ENCODE results near the gene ALX1.

The ALX1 gene

DNA sequence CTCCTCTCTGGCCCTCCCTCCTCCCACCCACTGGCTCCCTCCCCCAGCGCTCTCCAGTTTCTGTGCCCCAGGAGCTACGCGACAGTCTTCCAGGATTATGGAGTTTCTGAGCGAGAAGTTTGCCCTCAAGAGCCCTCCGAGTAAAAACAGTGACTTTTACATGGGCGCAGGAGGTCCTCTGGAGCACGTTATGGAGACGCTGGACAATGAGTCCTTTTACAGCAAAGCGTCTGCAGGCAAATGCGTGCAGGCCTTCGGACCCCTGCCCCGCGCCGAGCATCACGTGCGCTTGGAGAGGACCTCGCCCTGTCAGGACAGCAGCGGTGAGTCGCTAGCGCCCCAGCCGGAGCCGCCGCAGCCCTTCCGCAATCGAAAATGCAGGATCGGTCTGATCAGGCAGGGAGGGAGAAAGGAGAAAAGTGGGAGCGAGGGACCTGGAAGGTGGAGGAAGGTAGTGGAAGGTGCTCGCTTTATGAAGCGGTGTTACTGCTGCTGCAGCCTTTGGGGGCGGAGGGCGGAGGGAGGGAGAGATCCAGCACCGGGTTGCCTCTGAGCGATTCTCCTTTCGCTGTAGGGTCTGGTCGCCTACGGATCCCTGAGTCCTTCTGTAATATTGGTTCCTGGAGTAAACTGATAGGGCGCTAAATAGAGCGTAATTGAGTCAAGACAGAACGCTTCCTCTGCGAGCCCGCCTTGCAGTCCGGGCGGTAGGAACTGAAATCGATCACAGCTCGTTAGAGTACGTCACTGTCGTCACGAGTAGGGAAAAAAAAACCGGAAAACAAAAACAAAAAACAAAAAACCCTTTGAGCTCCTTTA lies at the start of gene ALX1:
Gene ALX1 (plus strand): TSS at position 56 of the 819 bp plus-strand sequence. CDS start 42 bp downstream, at position 98.
- DNase-seq: peak; percentile 42

DNA sequence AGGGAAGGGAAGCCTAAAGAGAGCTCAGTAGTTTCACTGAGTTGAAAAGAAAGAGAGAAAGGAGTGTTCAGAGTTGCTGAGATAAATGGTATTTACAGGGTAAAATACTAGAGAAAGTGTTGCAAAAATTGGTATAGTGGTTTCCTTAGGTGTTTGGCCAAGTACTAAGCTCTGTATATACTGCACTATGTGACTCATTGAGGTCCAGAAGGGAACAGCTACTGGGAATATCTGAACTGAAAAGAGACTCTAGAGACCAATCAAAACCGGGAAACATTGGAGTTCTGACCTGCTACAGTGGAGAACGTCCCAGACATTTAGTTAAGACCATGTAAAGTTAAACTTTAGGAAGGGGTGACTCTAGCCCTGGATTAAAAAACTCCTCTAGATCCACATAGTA lies 42.7 kb upstream of the ALX1 start:
- no peak for DNase-seq

DNA sequence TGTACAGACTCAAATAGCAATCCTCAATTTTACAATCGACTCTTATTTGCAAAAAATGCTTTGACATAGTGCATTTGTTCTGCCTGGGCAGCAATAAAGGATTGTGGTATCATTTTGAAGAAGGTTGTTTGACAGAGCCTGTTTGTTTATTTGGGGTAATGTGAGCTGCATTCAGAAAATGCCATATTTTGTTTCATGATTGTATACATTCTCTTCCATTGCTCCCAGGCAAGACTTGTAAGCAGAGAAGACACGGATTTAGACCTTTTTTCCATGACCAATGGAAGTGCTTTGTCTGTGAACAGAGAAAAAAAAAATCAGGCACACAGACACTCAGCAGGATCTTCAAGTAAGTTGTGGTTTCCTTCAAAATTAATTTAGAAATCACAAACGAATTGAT lies 35.5 kb upstream of the ALX1 start:
- no peak for DNase-seq

DNA sequence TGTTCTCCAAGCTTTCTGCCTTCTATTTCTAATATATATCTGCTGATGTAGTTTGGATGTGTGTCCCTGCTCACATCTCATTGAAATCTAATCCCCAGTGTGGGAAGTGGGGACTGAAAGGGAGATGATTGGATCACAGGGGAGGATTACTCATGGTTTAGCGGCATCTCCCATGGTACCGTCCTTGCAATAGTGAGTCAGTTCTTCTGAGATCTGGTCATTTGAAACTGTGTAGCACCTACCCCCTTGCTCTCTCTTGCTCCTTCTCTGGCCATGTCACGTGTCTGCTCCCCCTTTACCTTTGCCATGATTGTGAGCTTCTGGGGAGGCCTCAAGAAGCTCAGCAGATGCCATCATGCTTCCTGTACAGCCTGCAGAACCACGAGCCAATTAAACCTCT lies 26.2 kb upstream of the ALX1 start:
- DNase-seq: no peak

DNA sequence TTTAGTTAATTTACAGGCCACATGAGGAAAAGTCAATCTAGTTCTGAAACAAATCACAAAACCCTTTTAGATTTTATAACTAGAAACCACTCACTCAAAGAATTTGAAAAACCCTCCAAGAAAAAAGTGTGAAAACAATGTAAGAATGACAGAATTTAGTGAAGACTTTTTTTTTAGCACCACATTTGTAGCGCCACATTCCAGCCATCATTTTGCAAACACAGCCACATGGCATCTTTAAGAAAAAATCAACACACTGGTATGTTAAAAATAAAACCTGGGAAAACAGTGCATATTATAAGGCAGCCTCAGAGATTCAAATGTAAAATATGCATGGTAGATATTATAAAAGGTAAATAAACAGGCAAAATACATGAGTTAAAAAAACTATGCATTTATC lies 22.3 kb upstream of the ALX1 start:
- DNase-seq: no peak

DNA sequence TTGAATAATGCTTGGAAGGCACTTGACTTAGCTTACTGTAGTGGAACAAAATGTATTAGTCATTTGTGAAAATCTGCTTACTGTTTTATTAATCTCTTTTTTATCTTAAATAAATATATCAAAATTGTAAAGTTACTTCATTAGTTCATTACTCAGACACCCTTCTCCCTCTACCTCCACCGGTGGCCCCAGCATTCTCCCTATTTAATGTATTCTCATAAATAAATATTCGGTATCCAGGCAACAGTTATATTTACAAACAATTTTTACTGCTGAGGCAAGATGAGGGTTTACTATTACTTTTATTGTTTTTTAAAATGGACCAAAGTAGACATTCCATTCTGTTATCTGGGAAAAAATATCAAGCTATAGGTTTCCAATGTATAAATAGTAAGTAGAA lies 19.6 kb upstream of the ALX1 start:
- DNase-seq: no peak

DNA sequence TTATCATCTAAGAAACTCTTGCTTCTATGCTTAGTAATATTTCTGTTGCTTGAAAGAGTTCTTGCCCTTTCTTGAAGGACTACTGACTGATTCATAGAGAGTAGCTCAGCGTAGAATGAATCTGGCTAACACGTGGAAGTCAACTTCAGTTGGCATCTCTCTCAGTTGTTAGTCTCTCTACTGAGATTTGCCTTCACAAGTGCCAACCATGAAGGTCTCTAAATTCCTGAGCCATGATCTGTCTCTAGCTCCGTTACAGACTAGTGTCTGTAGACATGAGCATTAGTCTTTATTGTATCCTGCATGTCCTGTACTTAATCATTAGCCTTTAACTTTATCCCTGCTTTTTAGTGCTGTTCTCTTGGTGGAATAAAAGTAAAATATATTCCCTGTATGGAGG lies 19.1 kb upstream of the ALX1 start:
- no peak for DNase-seq

DNA sequence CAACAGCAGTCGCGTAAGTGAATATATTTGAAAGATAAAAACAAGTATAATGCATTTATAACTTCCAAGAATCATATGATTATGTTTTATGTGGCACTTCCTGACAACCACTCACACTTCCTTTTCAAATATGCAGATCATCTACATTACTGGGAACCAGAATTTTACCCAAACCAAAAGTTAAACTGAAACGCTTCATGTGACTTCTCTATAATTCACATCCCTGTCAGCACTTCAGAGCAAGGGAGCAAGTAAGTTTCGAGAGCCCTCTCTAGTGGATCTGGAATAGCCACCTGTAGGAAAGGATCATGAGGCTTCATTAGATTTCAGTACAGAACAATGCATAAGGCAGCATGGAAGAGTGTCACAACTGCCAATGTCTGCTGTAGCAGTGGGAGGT lies 13.7 kb upstream of the ALX1 start:
- DNase-seq: peak; percentile 13

DNA sequence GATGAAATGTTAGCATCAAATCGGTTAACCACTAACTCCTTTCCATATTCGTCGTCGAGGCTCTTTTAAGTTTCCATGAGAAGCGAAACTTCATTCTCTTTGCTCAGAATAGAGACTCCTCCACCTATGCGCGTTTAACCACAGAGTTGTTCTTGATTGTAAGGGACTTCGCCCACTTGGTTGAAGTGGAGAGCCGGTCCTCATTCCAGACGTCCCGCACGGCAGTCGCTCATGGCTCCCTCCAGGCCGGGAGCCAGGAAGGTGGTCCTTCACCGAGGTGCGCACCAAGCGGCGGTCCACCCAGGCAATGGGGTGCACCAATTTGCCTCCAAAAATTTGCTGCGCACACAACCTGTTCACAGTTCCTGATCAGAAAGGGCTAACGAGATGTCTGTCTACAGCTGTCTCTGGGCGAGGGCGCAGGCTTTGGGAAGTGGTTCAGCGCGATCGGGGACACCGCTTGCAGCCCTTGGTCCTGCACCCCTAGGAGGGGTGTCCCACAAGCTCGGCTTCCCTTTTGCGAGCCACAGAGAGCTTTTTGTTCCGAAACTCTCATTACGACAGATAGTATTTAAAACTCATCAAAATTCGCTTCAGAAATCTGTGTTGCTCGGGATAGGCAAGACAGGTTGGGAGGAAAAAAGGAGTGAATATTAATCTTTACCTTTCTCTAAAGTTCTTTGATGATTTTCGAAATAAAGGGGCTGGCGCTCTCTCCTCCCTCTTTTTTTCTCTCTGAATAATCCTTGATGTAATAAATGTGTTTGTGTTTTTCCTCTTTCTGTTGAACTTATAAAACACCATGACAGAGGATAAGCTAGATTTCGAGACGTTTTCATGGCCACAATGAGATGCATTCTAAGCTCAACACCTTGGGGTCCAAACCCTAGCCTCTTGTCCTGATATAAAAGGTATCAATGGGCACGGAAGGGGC lies 6.4 kb upstream of the ALX1 start:
- no peak for DNase-seq

DNA sequence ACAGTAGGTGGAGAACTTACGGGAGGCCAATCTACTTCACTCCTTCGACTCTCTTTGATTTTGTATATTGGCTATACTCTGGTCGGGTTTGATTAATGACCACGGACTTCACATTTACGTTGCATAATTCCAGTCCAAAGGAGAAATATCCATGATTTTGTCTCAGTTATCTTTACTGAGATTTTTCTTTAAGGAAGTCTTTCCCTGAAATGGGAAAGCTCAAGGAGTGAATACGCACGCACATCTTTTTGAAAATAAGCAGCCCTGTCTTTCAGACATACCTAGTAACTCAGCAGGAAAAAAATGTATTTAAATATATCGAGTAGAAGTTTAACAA lies 5.7 kb upstream of the ALX1 start:
- no peak for DNase-seq

DNA sequence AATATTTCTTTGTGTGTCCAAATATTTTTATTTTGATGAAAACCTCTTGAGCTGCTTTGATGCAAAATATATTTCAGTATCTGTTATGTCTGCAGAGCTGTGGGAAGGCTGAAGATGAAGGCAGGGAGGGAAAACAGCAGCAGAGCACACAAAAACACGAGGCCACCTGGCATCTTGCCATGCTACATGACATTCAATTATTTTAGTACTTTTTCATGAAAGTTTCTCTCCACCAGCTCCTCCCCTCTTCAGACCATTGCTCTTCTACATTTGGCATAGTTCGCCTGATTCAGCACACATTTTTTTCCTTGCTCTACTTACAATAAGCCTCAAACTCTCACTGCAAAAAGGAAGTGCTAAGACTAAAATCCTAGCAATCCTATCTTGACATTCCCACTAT lies 4.6 kb upstream of the ALX1 start:
- no peak for DNase-seq

DNA sequence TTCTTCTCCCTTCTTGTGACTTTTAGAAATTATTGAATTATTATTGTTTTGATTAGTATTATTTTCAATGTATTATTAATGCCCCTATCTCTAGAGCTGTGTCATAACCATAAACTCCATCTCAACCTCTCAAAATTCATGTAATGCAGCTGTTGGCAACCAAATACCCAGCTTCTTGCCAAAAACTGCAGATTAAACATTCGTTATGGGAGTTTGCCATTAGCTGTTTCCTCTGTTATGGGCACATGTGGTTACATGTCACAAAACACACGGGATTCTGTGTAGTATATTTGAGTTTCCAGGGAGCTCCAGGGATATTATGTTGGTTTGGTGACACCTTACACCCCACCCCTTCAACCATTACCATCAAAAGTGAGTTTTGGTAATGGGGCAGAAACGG lies 2.8 kb upstream of the ALX1 start:
- no peak for DNase-seq

DNA sequence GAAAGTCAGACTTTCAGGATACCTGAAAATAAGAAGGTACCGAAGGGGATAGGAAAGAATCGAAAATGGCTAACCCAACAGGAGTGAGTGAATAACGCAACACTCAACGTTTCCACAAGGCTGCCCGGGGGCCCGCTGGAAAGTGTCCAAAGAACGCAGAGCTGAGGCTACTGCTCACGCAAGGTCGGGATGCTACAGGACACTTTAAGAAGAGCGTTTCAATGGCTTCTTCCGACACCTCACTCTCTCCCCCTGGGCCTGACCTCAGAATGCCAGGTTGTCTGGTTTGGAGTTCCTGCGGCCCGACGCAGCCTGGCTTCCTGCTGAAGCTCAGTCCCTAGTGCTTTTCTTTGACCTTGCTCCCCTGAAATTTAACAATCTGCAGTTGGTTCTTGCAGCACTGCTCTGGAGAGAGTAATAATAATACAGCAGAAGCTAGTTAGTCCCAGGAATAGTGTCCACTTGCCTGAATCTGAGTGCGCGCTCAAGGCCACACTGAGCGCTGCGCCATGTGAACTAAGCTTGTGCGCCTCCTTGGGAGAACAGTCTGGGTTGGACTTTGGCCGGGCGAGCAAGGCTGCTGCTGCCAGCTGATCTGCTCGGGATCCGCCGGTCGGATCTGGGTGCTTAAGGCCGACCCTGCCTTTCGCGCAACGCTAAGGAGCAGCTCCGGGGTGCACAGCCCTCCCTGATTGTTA lies 2.0 kb upstream of the ALX1 start:
- DNase-seq: no peak

DNA sequence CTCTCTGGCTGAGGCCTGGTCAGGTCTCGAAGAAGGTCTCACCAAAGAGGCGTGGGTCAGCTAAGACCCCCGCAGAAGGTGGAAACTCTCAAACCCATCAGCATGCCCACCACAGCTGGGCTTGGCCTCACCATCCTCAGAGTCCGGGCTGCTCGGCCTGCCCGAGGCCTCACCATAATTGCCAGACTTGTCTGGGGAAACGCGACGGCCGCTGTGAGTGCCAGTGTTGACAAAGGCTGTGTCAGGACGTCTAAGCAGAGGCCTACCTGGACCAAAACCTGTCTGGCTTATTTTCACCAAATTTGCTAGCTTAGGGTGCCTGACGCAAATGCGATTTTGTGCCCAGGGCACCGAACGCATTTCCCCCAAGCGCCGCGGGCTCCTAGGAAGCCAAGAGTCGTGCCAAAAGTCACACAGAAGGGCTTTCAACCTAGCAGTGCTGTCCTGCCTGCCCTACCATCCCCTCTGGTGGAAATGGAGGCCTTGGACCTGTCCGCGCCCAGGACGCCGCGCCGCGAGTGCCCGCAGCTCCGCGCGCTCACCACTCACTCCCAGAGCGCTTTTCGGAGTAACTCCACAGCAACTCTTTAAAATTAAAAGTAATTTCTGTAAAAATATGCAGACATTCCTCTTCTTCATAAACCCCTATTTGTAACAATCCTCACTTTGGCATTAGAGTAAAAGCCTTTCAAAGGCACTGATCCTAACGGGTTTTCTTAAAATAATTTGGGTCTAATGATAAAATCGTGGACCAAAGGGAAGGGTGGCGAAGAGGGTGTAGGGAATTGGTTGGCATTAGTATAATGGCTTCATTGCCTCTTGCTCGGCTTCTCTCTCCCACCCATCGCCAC lies 1.2 kb upstream of the ALX1 start:
- no peak for DNase-seq

DNA sequence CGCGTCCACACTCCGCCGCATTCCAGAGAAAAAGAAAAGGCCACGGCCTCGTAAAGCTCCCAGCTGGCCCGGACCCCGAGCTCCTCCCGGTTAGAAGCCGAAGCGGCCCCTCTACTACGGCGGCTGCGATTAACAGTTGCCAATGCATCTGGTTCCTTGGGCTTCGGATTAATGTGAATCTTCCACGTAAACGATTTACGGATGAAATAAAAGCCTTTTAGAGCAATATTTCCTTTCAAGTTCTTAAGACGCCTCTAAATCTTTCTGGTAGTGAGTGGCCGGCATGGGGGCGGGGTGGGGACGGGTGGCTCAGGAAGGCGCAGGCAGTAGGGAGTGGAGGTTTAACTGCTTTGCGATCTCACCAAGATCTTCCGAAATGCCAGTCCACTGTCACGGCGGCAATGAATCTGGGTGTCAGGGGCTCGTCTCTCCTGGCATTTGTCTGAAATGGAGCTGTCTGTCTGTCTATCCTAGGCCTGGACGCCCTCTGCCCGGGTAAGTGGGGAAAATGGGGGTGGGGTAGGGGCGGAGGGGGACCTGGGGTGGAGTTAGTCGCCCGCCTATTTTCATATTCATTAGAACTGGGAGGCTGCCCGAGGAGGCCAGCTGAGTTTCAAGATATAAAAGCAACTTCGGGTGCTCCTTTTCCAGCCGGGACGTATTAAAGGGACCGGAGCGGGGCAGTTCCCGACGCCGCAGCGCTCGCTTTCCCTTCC lies 413 bp upstream of the ALX1 start:
- DNase-seq: no peak

DNA sequence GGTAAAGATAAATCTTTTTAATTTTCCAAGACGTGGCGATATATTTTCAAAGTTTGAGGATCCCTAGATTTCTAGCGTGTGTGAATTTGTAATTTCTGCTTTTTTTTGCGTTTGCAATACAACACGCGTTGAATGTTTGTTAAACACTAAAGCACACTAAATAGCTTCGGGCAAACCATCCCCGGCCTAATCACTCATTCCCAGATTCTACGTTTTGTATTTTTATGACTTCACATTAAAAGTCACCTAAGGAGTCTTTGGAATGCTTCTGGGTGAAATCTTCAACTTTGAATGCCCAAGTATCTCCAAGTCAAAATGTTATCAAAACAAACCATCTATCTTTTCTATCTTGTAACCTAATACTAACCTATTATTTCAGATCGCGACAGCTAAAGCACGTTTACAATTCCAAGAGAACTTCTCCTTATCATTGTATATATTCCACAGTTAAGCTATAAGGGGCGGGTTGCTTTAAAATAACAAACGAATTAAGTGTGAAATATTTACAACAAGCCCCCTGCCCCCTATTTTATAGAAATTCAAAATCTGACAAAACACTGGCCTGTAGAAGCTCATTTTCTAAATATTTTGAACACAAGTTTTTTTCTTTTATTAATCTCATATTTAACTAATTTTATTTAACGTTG lies 1.1 kb downstream of the ALX1 start:
- no peak for DNase-seq

DNA sequence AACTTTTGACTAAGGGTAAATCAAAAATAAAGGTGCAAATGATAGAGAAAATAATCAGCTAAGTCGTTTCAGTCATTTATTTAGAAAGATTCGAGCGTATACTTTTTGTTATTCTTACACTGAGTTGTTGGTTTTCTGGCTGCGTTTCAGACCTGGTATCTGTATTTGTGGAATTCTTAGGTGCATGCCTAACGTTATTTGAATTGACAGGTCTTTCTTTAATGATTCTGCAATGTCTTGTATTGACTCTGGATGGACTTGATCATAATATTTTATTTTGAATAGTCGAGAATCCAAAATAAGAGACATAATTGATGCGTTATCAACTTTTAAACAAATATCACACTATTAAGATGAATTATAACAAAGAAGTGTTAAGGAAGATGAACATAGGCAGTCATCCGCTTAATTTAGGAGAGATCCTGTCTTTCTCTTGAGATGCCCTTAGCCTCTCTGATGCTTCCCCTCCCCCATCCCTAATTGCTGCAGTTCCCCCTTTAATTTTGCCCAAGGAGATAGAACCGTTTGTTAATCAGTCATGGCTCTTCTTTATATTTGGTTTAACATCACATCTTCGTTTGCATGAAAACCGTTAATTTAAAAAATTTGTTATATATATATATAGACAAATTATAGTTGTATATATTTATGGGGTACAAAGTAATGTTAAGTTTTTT lies 1.8 kb downstream of the ALX1 start:
- DNase-seq: no peak

DNA sequence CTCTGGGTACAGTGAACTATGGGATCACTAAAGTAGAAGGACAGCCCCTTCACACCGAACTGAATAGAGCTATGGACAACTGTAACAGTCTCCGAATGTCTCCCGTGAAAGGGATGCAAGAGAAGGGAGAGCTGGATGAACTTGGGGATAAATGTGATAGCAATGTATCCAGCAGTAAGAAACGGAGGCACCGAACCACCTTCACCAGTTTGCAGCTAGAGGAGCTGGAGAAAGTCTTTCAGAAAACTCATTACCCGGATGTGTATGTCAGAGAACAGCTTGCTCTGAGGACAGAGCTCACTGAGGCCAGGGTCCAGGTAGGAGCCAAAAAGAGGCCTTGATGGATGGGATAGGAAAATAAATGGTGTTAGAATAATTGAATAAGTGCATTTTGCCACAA lies 3.5 kb downstream of the ALX1 start:
- no peak for DNase-seq

DNA sequence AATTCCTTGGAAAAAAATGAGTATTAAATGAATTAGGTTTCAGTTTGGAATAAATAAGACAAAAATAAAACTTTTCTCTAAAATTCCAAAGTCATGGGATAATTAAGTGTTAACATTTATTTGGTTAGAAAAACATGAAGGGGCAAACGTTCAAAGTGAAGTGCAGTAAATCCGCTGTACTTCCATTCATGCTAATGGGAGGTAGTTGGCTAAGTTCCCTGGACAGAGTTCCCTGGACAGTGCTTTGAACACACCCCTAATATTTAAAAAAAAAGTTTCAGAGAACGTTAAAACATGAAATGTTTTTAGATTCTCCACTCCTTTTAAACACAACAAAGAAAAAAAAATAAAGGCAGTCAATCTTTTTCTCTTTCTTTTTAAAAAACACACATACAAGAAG lies 16.3 kb downstream of the ALX1 start:
- DNase-seq: no peak

DNA sequence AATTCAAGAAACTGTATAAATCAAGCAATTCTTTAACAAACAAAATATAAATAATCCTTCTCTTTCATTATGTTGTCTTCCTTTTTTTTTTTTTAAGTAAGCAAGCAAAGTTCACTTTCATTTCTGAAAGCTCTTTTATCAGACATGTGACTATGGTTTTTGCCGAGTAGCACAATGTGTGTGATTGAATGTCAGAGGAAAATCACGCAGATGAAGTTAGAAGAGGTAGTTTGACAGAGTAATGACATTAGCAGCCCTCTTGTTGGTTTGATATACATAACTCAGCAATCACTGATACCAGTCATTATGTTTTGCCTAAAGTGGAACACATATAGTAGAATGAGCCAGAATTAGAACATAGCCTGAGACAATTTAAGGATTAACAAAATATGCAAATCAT lies 19.0 kb downstream of the ALX1 start:
- DNase-seq: no peak

DNA sequence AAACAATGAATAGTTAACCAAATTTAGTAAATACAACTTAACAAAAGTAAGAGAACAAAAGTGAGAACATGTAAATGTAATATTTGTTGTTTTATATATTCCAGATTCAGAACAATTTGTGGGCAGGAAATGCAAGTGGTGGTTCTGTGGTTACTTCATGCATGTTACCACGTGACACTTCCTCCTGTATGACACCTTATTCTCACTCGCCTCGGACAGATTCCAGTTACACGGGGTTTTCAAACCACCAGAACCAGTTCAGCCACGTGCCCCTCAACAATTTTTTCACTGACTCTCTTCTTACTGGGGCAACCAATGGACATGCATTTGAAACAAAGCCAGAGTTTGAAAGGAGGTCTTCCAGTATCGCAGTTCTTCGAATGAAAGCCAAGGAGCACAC lies 21.0 kb downstream of the ALX1 start:
- no peak for DNase-seq

Measured in inflammatory macrophage treated with lipopolysaccharide for 4 hours (primary cell).